ENCODE results near the gene ASXL2. TPM values are rescaled to one million over a fixed set of nuclear protein-coding genes. Genes with fewer than 3 reads are reported as not detected.

The ASXL2 gene
- 10 to 100 TPM; 13.3 to 26.7 (median 16.8) TPM for total RNA-seq

DNA sequence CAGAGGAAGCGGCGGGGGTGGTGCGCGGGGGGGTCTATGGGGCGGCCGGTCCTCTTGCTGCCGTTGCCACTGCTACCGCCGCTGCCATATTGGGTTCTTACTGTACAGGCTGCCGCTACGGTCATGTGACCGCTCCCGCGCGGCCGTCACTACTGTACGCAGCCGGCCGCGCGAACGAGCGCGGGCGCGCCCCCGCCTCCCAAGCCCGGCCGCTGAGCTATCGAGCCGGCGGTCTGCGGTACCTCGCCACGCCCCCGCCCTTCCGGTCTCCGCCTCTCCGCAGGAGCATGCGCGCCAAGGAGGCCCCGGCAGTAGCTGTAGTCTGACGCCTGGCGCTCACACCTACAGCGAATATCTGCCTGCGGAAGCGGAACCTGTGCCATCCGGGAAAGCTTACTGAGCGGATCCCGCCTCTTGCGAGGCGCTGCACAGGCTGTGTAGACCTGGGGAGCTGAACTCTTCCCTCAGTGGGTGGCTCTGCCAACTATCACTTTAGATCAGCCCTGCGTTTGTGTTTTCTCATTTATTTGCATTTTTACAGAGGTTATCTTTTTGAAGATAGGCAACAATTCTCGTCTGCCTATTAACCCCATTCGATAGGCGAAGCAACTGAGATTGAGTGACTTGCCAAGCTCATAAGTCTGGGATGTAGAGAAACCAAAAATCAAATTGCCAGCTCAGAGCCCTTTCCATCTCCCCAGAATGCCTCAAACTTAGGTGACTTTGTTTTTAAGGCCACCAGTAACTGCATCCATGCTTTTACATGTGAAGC lies at the start of gene ASXL2:
TSS of gene ASXL2 (minus strand) at position 127 of the 772 bp plus-strand sequence. CDS start 265 bp downstream, outside the sequence.
- ATAC-seq, result peak; percentile 97
- H3K36me3 ChIP-seq, result peaks cover 0 to 7% of the 10 kb centered on the region in 2 donors
- WGBS, 2 donors (ENCODE audit: low coverage in 1 of 2), result 0 to 5% methylated on average over 1 to 9 of the region's 56 CpGs
- peaks cover 2 to 27% (median 8%) of the 10 kb centered on the region in 3 donors for H3K4me1 ChIP-seq
- no peaks in the 10 kb centered on the region for H3K9me3 ChIP-seq
- peaks cover 14% of the 10 kb centered on the region for H3K27me3 ChIP-seq
- H3K4me3 ChIP-seq, result peak within 1 kb of the TSS; percentile 65 to 85
- peak in 1 of 2 donors; percentile 51 for TF ChIP-seq POLR2A (IDR thresholded peaks at IDR 0.05)
- TF ChIP-seq POLR2AphosphoS5 (IDR thresholded peaks at IDR 0.05), result peak; percentile 73
- TF ChIP-seq EP300 (IDR thresholded peaks at IDR 0.05), result no peak
- TF ChIP-seq CTCF (IDR thresholded peaks at IDR 0.05), result peak in 2 of 4 experiments; percentile 25 to 43
- H3K27ac ChIP-seq, result peak within 1 kb of the TSS; percentile 80 to 98 (median 96)

GRCh38 chr2:25926984-25927756 lies 48.9 kb upstream of the ASXL2 start:
- H3K4me3 ChIP-seq, result no peak overlapping the region
- TF ChIP-seq CTCF (IDR thresholded peaks at IDR 0.05), result no peak
- no peak for TF ChIP-seq EP300 (IDR thresholded peaks at IDR 0.05)
- TF ChIP-seq POLR2A (IDR thresholded peaks at IDR 0.05), result no peak
- TF ChIP-seq POLR2AphosphoS5 (IDR thresholded peaks at IDR 0.05), result no peak
- 53 to 70% methylated on average over 10 to 16 of the region's 18 CpGs for WGBS, 2 donors (ENCODE audit: low coverage in 1 of 2)
- no peak overlapping the region for H3K27ac ChIP-seq
- no peaks in the 10 kb centered on the region for H3K9me3 ChIP-seq
- peaks cover 3% of the 10 kb centered on the region for H3K27me3 ChIP-seq
- no peaks in the 10 kb centered on the region for H3K4me1 ChIP-seq
- H3K36me3 ChIP-seq, result peaks cover 0 to 47% of the 10 kb centered on the region in 2 donors
- ATAC-seq, result no peak

DNA sequence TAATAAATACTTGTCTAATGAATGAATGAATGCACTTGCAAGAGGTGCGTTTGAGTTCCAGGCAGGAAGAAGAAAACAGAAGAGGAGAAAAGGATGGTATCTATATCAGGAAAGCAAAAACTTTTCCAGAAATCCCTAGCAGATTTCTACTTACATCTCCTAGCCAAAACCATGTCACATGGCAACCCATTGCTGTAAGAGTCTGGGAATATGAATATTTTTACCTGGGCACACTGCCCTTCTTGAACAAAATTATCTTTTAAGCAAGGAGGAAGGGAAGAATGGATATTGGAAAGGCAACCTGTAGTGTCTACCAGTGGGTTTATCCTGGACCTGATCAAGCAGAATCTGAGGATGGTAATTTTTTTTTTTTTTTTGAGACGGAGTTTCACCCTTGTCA lies 44.2 kb upstream of the ASXL2 start:
- H3K9me3 ChIP-seq, result no peaks in the 10 kb centered on the region
- peaks cover 15% of the 10 kb centered on the region for H3K27me3 ChIP-seq
- TF ChIP-seq POLR2AphosphoS5 (IDR thresholded peaks at IDR 0.05) (no peak), CTCF (IDR thresholded peaks at IDR 0.05) (no peak), POLR2A (IDR thresholded peaks at IDR 0.05) (no peak), EP300 (IDR thresholded peaks at IDR 0.05) (no peak)
- no peak for ATAC-seq
- H3K4me3 ChIP-seq, result no peak overlapping the region
- peaks cover 0 to 13% of the 10 kb centered on the region in 2 donors for H3K36me3 ChIP-seq
- no peak overlapping the region for H3K27ac ChIP-seq
- H3K4me1 ChIP-seq, result no peaks in the 10 kb centered on the region
- WGBS, 2 donors (ENCODE audit: low coverage in 1 of 2), result 62 to 72% methylated on average over 1 to 2 of the region's 2 CpGs

DNA sequence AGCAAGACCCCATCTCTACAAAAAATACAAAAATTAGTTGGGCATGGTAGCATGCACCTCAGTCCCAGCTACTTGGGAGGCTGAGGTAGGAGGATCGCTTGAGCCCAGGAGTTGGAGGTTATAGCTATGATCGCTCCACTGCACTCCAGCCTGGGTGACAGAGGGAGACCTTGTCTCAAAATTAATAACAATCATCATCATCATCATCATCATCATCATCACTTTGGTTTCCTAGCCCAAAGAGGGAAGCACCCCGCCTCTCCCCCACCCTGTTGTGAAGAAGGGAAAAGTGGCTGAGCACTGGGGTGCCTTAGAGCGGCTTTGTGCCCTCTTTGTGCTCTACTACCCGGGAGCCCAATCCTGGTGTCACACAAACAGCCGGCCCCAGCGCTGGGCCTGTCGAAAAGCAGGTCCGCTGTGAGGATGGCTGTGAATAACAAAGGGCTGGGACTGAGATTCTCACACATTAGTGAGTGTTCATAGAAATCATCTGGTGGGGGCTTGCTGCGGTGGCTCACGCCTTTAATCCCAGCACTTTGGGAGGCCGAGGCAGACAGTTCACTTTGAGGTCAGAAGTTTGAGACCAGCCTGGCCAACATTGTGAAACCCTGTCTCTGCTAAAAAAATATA lies 42.6 kb upstream of the ASXL2 start:
- ATAC-seq, result no peak
- Histone ChIP-seq H3K27me3 (peaks cover 15% of the 10 kb centered on the region), H3K4me1 (no peaks in the 10 kb centered on the region), H3K27ac (no peak overlapping the region), H3K9me3 (no peaks in the 10 kb centered on the region), H3K36me3 (no peaks in the 10 kb centered on the region), H3K4me3 (no peak overlapping the region)
- WGBS, 2 donors (ENCODE audit: low coverage in 1 of 2), result 44 to 70% methylated on average over 2 to 7 of the region's 12 CpGs
- TF ChIP-seq POLR2AphosphoS5 (IDR thresholded peaks at IDR 0.05), result no peak
- no peak for TF ChIP-seq POLR2A (IDR thresholded peaks at IDR 0.05)
- TF ChIP-seq EP300 (IDR thresholded peaks at IDR 0.05), result no peak
- no peak for TF ChIP-seq CTCF (IDR thresholded peaks at IDR 0.05)

All from gastroesophageal sphincter (tissue), 4 donors.